ENCODE data around the gene PZP.

PZP gene

GRCh38 chr12:9113296-9113986 lies 94.8 kb downstream of the PZP start:
- DNase-seq (ENCODE audit: low spot score): no peak
- in situ Hi-C loops (cut with MboI; ENCODE audit: low sequenced_read_pairs, unreplicated experiment): no loop called here
- TF ChIP-seq, protein P1, sequence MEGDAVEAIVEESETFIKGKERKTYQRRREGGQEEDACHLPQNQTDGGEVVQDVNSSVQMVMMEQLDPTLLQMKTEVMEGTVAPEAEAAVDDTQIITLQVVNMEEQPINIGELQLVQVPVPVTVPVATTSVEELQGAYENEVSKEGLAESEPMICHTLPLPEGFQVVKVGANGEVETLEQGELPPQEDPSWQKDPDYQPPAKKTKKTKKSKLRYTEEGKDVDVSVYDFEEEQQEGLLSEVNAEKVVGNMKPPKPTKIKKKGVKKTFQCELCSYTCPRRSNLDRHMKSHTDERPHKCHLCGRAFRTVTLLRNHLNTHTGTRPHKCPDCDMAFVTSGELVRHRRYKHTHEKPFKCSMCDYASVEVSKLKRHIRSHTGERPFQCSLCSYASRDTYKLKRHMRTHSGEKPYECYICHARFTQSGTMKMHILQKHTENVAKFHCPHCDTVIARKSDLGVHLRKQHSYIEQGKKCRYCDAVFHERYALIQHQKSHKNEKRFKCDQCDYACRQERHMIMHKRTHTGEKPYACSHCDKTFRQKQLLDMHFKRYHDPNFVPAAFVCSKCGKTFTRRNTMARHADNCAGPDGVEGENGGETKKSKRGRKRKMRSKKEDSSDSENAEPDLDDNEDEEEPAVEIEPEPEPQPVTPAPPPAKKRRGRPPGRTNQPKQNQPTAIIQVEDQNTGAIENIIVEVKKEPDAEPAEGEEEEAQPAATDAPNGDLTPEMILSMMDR (IDR thresholded peaks at IDR 0.05; ENCODE audit: borderline replicate concordance, control extremely low read depth, extremely low read depth, insufficient read depth, missing control alignments): no peak

DNA sequence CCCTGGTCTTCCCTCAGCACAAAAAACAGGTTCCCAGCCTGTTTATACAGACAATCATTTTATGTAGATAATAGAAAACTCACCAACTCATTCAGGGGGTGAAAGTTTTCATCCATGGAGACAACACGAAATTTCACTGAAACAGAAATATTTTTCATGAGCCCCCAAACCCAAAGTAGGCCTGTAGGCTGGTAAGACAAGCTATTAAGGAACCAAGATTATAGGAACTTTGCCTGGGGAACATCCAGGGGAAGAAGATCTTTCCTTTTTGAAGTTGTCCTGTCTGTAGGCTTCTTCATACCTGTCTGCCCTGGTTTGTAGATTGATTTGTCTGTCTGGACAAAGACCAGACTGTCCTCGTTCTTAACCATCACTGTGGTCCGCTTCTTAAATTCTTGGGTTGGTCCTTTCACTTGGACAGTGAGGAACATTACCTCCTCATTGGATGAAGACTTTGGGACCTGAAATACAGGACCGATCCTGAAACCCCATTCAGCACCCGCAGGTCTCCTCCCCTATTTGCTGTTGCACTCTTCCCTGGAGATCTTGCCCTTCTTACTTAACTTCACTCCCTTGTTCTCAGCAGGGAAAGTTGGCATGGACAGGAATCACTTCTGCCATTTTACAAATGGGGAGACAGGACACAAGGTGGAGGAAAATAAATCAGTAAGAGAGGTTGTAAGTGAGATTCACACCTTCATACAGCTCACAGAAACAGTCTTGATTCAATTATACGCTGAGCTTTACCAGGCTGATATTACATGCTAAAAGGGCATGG lies 95.9 kb downstream of the PZP start:
- in situ Hi-C loops (cut with MboI; ENCODE audit: low sequenced_read_pairs, unreplicated experiment): no loop called here
- no peak for DNase-seq (ENCODE audit: low spot score)
- TF ChIP-seq, protein P1 (IDR thresholded peaks at IDR 0.05; ENCODE audit: borderline replicate concordance, control extremely low read depth, extremely low read depth, insufficient read depth, missing control alignments): no peak

DNA sequence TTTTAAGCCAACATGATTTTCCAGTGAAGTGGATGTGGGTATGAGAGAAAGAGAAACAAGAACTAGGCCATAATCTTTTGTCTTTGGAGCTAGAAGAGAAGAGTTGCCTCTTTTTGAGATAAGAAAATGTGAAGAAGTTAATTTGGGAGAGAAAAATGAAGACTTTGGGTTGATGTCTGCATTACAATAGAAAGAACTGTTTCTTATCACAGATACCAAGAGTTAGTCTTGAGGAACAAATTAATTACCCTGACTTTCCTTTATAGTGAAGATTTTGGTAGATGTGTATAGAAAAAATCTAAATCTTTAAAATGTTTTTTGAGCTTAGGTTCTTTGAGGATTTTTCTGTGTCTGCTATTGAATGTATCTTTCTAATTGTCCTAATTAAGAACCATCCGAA lies 96.7 kb downstream of the PZP start:
- no peak for DNase-seq (ENCODE audit: low spot score)
- in situ Hi-C loops (cut with MboI; ENCODE audit: low sequenced_read_pairs, unreplicated experiment): no loop called here
- TF ChIP-seq, protein P1 (IDR thresholded peaks at IDR 0.05; ENCODE audit: borderline replicate concordance, control extremely low read depth, extremely low read depth, insufficient read depth, missing control alignments): no peak

- TF ChIP-seq, protein P1 (IDR thresholded peaks at IDR 0.05; ENCODE audit: borderline replicate concordance, control extremely low read depth, extremely low read depth, insufficient read depth, missing control alignments): no peak
- in situ Hi-C loops (cut with MboI; ENCODE audit: low sequenced_read_pairs, unreplicated experiment): no loop called here
- no peak for DNase-seq (ENCODE audit: low spot score)
Measured at GRCh38 chr12:9109737-9110491, 98.3 kb downstream of the PZP start.

DNA sequence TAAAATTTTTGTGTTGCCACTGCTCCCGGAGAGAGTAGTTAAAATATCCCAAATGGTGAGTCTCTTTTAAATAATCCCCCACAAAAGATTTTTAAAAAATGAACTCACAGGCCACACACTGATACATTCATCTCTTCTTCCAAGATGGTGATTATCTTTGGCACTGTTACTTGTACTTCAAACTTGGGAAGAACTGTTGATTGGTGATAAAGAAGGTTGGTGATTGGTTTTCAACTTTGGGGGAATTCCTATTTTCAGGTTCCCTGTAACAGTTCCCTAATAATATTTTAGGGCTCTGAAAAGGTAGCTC lies 99.0 kb downstream of the PZP start:
- in situ Hi-C loops (cut with MboI; ENCODE audit: low sequenced_read_pairs, unreplicated experiment): no loop called here
- TF ChIP-seq, protein P1 (IDR thresholded peaks at IDR 0.05; ENCODE audit: borderline replicate concordance, control extremely low read depth, extremely low read depth, insufficient read depth, missing control alignments): no peak
- DNase-seq (ENCODE audit: low spot score): no peak

GRCh38 chr12:9108504-9109212 lies 99.5 kb downstream of the PZP start:
- TF ChIP-seq, protein P1 (IDR thresholded peaks at IDR 0.05; ENCODE audit: borderline replicate concordance, control extremely low read depth, extremely low read depth, insufficient read depth, missing control alignments): no peak
- in situ Hi-C loops (cut with MboI; ENCODE audit: low sequenced_read_pairs, unreplicated experiment): no loop called here
- no peak for DNase-seq (ENCODE audit: low spot score)

Measured in GM13976 (cell line).